HepG2 (cell line): ENCODE measurements around the gene ITCH. TPM values are rescaled to one million over a fixed set of nuclear protein-coding genes. Genes with fewer than 3 reads are reported as not detected.

Experiments
- ARID2 ChIP-seq: sonication (generic); formaldehyde crosslinking; IDR thresholded peaks from 2 replicates; pipeline ENCODE4 v1.8.1; 2022; ENCODE audit warnings: mild to moderate bottlenecking, missing genetic modification reagents, borderline replicate concordance
- CERS6 ChIP-seq: sonication (generic); formaldehyde crosslinking; IDR thresholded peaks from 2 replicates; pipeline ENCODE4 v1.5.0; 2020; ENCODE audit warnings: missing genetic modification reagents
- CREB1 ChIP-seq, 2 experiments: fragments of 450-650 bp in 1 of 2; IDR thresholded peaks; 2 replicates each; pipeline ENCODE4 v1.6.1; 2016 to 2017; ENCODE audit warnings: control low read depth in 1 of 2, mild to moderate bottlenecking in 1 of 2, missing compliant biosample characterization in 1 of 2, missing genetic modification characterization in 1 of 2
- DNMT1 ChIP-seq: sonication (generic); formaldehyde crosslinking; IDR thresholded peaks from 2 replicates; pipeline ENCODE4 v1.5.1; 2020; ENCODE audit warnings: mild to moderate bottlenecking, missing genetic modification reagents
- GTF3A ChIP-seq: sonication (generic); formaldehyde crosslinking; conservative IDR thresholded peaks from 2 replicates; pipeline ENCODE4 v1.4.0; 2020; ENCODE audit warnings: mild to moderate bottlenecking, missing genetic modification reagents
- MATR3 ChIP-seq: sonication (generic); formaldehyde crosslinking; IDR thresholded peaks from 2 replicates; pipeline ENCODE4 v1.4.0; 2020; ENCODE audit warnings: missing genetic modification reagents
- MBD4 ChIP-seq: IDR thresholded peaks from 2 replicates; pipeline ENCODE4 v1.6.1; 2012; ENCODE audit warnings: low read length, inconsistent platforms, borderline replicate concordance
- MTERF4 ChIP-seq: sonication (generic); formaldehyde crosslinking; IDR thresholded peaks from 2 replicates; pipeline ENCODE4 v1.8.0; 2023; ENCODE audit warnings: mild to moderate bottlenecking, missing genetic modification reagents
- MTF2 ChIP-seq: sonication (generic); formaldehyde crosslinking; IDR thresholded peaks from 2 replicates; pipeline ENCODE4 v1.5.0; 2020; ENCODE audit warnings: missing genetic modification reagents, borderline replicate concordance
- PCBP2 ChIP-seq: fragments of 200-400 bp; formaldehyde crosslinking; optimal IDR thresholded peaks from 2 replicates; pipeline ENCODE3; 2018; ENCODE audit warnings: low read length, low read depth; ENCODE audit not compliant: poor library complexity, severe bottlenecking
- RBFOX2 ChIP-seq: fragments of 200-400 bp; formaldehyde crosslinking; IDR thresholded peaks from 2 replicates; pipeline ENCODE4 v1.6.1; 2017; ENCODE audit warnings: low read depth, mild to moderate bottlenecking, low read length
- SMAD3 ChIP-seq: sonication (generic); formaldehyde crosslinking; IDR thresholded peaks from 2 replicates; pipeline ENCODE4 v1.4.0; 2020; ENCODE audit warnings: missing genetic modification reagents
- SMARCE1 ChIP-seq: fragments of 450-650 bp; IDR thresholded peaks from 2 replicates; pipeline ENCODE4 v1.6.1; 2017; ENCODE audit warnings: borderline replicate concordance
- SNRNP70 ChIP-seq: fragments of 200-400 bp; formaldehyde crosslinking; IDR thresholded peaks from 2 replicates; pipeline ENCODE4 v1.6.1; 2017; ENCODE audit warnings: mild to moderate bottlenecking, low read depth, low read length, moderate library complexity
- SP5 ChIP-seq: IDR thresholded peaks from 2 replicates; pipeline ENCODE4 v1.6.1; 2016; ENCODE audit warnings: low read depth, borderline replicate concordance
- STAT5B ChIP-seq: sonication (generic); formaldehyde crosslinking; IDR thresholded peaks from 2 replicates; pipeline ENCODE4 v1.4.0; 2020; ENCODE audit warnings: missing genetic modification reagents
- ZBTB1 ChIP-seq: sonication (generic); formaldehyde crosslinking; IDR thresholded peaks from 2 replicates; pipeline ENCODE4 v1.4.0; 2020; ENCODE audit warnings: missing genetic modification reagents, borderline replicate concordance
- ZBTB3 ChIP-seq: sonication (generic); formaldehyde crosslinking; IDR thresholded peaks from 2 replicates; pipeline ENCODE4 v1.4.0; 2020; ENCODE audit warnings: low read depth, mild to moderate bottlenecking, moderate library complexity, missing genetic modification reagents, borderline replicate concordance
- ZEB1 ChIP-seq: IDR thresholded peaks from 2 replicates; pipeline ENCODE4 v1.6.1; 2012; ENCODE audit warnings: mild to moderate bottlenecking, low read depth, inconsistent platforms; ENCODE audit not compliant: insufficient replicate concordance
- ZFP36 ChIP-seq: fragments of 150-350 bp; IDR thresholded peaks from 2 replicates; pipeline ENCODE4 v1.6.1; 2018; ENCODE audit warnings: borderline replicate concordance, low read length, low read depth; ENCODE audit not compliant: partially characterized antibody
- ZNF121 ChIP-seq: sonication (generic); formaldehyde crosslinking; IDR thresholded peaks from 2 replicates; pipeline ENCODE4 v1.5.0; 2020; ENCODE audit warnings: mild to moderate bottlenecking, missing genetic modification reagents
- ZNF281 ChIP-seq: sonication (generic); formaldehyde crosslinking; IDR thresholded peaks from 2 replicates; pipeline ENCODE4 v1.4.0; 2020; ENCODE audit warnings: missing genetic modification reagents, borderline replicate concordance
- ZNF350 ChIP-seq: sonication (generic); formaldehyde crosslinking; IDR thresholded peaks from 2 replicates; pipeline ENCODE4 v1.4.0; 2020; ENCODE audit warnings: mild to moderate bottlenecking, low read depth, missing genetic modification reagents, borderline replicate concordance
- ZNF468 ChIP-seq: sonication (generic); formaldehyde crosslinking; IDR thresholded peaks from 2 replicates; pipeline ENCODE4 v1.8.0; 2022; ENCODE audit warnings: mild to moderate bottlenecking, moderate library complexity, missing genetic modification reagents
- ZNF549 ChIP-seq: sonication (generic); formaldehyde crosslinking; IDR thresholded peaks from 2 replicates; pipeline ENCODE4 v1.5.0; 2020; ENCODE audit warnings: missing genetic modification reagents
- ZNF619 ChIP-seq: sonication (generic); formaldehyde crosslinking; IDR thresholded peaks from 2 replicates; pipeline ENCODE4 v1.4.0; 2020; ENCODE audit warnings: mild to moderate bottlenecking, missing genetic modification reagents
- ZNF878 ChIP-seq: sonication (generic); formaldehyde crosslinking; IDR thresholded peaks from 2 replicates; pipeline ENCODE4 v1.8.1; 2023; ENCODE audit warnings: mild to moderate bottlenecking, missing genetic modification reagents, moderate library complexity
- polyA plus RNA-seq, 8 experiments: library from polyadenylated mRNA; depleted of rRNA in 3 of 8; stranded (reverse) in 7 of 8; unstranded in 1 of 8; fragments of >200 nt; fragmentation: Illumina TruSeq in 4 of 8; extraction: Trizol in 4 of 8; gene quantifications; 2 replicates each; pipeline versions ENCODE4 v1.2.1 to v1.2.3, GENCODE V29; 2011 to 2016; ENCODE audit warnings: low read depth in 4 of 8, missing spikeins in 1 of 8, mixed read lengths in 1 of 8; ENCODE audit not compliant: insufficient read depth in 1 of 8
- total RNA-seq, 5 experiments: library from RNA; depleted of rRNA; stranded (reverse); fragments of >200 nt; fragmentation: Illumina TruSeq; extraction: Trizol; gene quantifications; 2 replicates each; pipeline ENCODE4 v1.2.3, GENCODE V29; 2016; ENCODE audit warnings: low read depth in 1 of 5

The ITCH gene
- total and polyA plus RNA-seq, 2 of the 13 experiments (the other 11 are each of a cell fraction or from before 2014, with no cell fraction given), result 20.5 to 112 TPM

GRCh38 chr20:34343458-34344211 lies 19.4 kb upstream of the ITCH start (continued):
- TF ChIP-seq ZNF619 (CRISPR knock-in tag), result no peak
- no peak for TF ChIP-seq ZNF468 (CRISPR knock-in tag)
- TF ChIP-seq STAT5B (CRISPR knock-in tag), result no peak
- TF ChIP-seq ZNF281 (CRISPR knock-in tag), result no peak
- TF ChIP-seq ZNF350 (CRISPR knock-in tag), result 0 out of 2 replicates have a peak, but pooled peaks have one; percentile 48
- TF ChIP-seq ZNF878, result no peak
- TF ChIP-seq CREB1 (IDR thresholded peaks at IDR 0.05), result no peak
- TF ChIP-seq CREB1 (CRISPR knock-in tag; IDR thresholded peaks at IDR 0.05), result no peak
- TF ChIP-seq ZFP36, result no peak
- TF ChIP-seq ZNF121 (CRISPR knock-in tag), result 0 out of 2 replicates have a peak, but pooled peaks have one; percentile 26
- 0 out of 2 replicates have a peak, but pooled peaks have one; percentile 71 for TF ChIP-seq GTF3A (CRISPR knock-in tag)
- no peak for TF ChIP-seq ZBTB1 (CRISPR knock-in tag)
- TF ChIP-seq MBD4, result no peak
- TF ChIP-seq MTERF4 (CRISPR knock-in tag), result peak; percentile 90
- no peak for TF ChIP-seq MATR3 (CRISPR knock-in tag)
- TF ChIP-seq PCBP2, result no peak
- no peak for TF ChIP-seq ZNF549 (CRISPR knock-in tag)
- TF ChIP-seq ARID2 (CRISPR knock-in tag), result no peak
- TF ChIP-seq SP5 (CRISPR knock-in tag), result no peak
- TF ChIP-seq ZEB1, result peak; percentile 60
- TF ChIP-seq CERS6, result no peak
- no peak for TF ChIP-seq RBFOX2
- 0 out of 2 replicates have a peak, but pooled peaks have one; percentile 17 for TF ChIP-seq SMAD3 (CRISPR knock-in tag)
- no peak for TF ChIP-seq MTF2 (CRISPR knock-in tag)
- TF ChIP-seq SMARCE1, result no peak
- TF ChIP-seq DNMT1 (CRISPR knock-in tag), result no peak
- no peak for TF ChIP-seq ZBTB3
- TF ChIP-seq SNRNP70, result no peak
